HCT116 (cell line): ENCODE results near the gene TMPRSS9. TPM values are rescaled to one million over a fixed set of nuclear protein-coding genes. Genes with fewer than 3 reads are reported as not detected.

ENCODE experiments used
- ATAC-seq: fragments of 200-7000 bp; cut with Tn5 transposase; 2 replicates; pipeline ENCODE4 v1.9.1; 2020; ENCODE audit warnings: mild to moderate bottlenecking, moderate library complexity
- BruUV-seq: library from RNA; stranded (reverse); fragments of 400-500 nt; replicated peaks from 2 replicates; lab custom pipeline; 2021; lab: Mats Ljungman, UMichigan
- CTCF ChIA-PET: fragments of 300-600 bp; sonication (Branson Sonifier 250); formaldehyde crosslinking; loops from one replicate; lab custom pipeline; 2021; ENCODE audit warnings: antibody characterized with exemption; lab: Charles Lee
- POLR2A ChIA-PET: fragments of 300-600, 350-600 bp; sonication (Branson Sonifier 250); formaldehyde crosslinking; loops from one replicate; lab custom pipeline; 2021; ENCODE audit warnings: antibody characterized with exemption; lab: Charles Lee
- RAD21 ChIA-PET, 2 experiments: fragments of 300-600 bp; sonication (Branson Sonifier 250); formaldehyde crosslinking; loops; one replicate each; lab custom pipeline; 2023; ENCODE audit warnings: low total read pairs in 2 of 2; ENCODE audit not compliant: uncharacterized antibody in 2 of 2, unreplicated experiment in 2 of 2, low non-redundant PET in 1 of 2; lab: Charles Lee
- DNase-seq: peaks from one replicate; pipeline ENCODE4 v3.0.0-alpha.2; 2010; ENCODE audit warnings: low read depth, low spot score
- H2AFZ ChIP-seq: fragments of 200-600 bp; shearing (Covaris generic), sonication (generic); 2 replicates; pipeline ENCODE4 v1.6.1; 2017; ENCODE audit warnings: low read depth, mixed run types, mixed read lengths, antibody characterized with exemption, low read length; ENCODE audit not compliant: poor library complexity, severe bottlenecking
- H3K27ac ChIP-seq: 2 replicates; pipeline ENCODE4 v1.5.1; 2012; ENCODE audit warnings: low read depth, low read length
- H3K27me3 ChIP-seq: fragments of 200-600 bp; sonication (generic); 2 replicates; pipeline ENCODE4 v1.6.1; 2016; ENCODE audit warnings: mixed run types, low read length, mixed read lengths; ENCODE audit not compliant: insufficient read depth
- H3K36me3 ChIP-seq, 2 experiments: fragments of 200-500 bp in 1 of 2; fragments of 200-600 bp in 1 of 2; sonication (Bioruptor generic) in 1 of 2; sonication (generic) in 1 of 2; 2 replicates each; pipeline versions ENCODE4 v1.5.1 to v1.6.1; 2014 to 2016; ENCODE audit warnings: low read length in 2 of 2, inconsistent platforms in 1 of 2, mixed read lengths in 1 of 2, mixed run types in 1 of 2; ENCODE audit not compliant: insufficient read depth in 2 of 2, control insufficient read depth in 1 of 2
- H3K4me1 ChIP-seq, 2 experiments: fragments of 200-600 bp in 1 of 2; sonication (generic) in 1 of 2; 2 replicates each; pipeline versions ENCODE4 v1.5.1 to v1.6.1; 2012 to 2017; ENCODE audit warnings: low read length in 2 of 2, inconsistent platforms in 1 of 2, mild to moderate bottlenecking in 1 of 2, mixed read lengths in 1 of 2, mixed run types in 1 of 2, moderate library complexity in 1 of 2; ENCODE audit not compliant: insufficient read depth in 2 of 2, control insufficient read depth in 1 of 2
- H3K4me2 ChIP-seq: fragments of 200-600 bp; sonication (generic); 2 replicates; pipeline ENCODE4 v1.6.1; 2017; ENCODE audit warnings: mixed run types, low read length, mixed read lengths
- H3K4me3 ChIP-seq, 2 experiments: fragments of 200-600 bp in 1 of 2; sonication (generic) in 1 of 2; replicated peaks in 1 of 2; 2 replicates each; pipeline ENCODE4 v1.5.1; 2011 to 2016; ENCODE audit warnings: low read length in 2 of 2, control low read depth in 1 of 2, low read depth in 1 of 2, mild to moderate bottlenecking in 1 of 2, mixed read lengths in 1 of 2, mixed run types in 1 of 2
- H3K79me2 ChIP-seq: fragments of 200-600 bp; sonication (generic); 2 replicates; pipeline ENCODE4 v1.6.1; 2017; ENCODE audit warnings: mild to moderate bottlenecking, mixed run types, low read length, moderate library complexity, mixed read lengths; ENCODE audit not compliant: insufficient read depth
- H3K9ac ChIP-seq: fragments of 200-600 bp; sonication (generic); 2 replicates; pipeline ENCODE4 v1.6.1; 2016; ENCODE audit warnings: low read length, mixed read lengths
- H3K9me2 ChIP-seq: fragments of 200-600 bp; sonication (generic), shearing (Covaris generic); 2 replicates; pipeline ENCODE4 v1.6.1; 2017; ENCODE audit warnings: mixed run types, mild to moderate bottlenecking, moderate library complexity; ENCODE audit not compliant: insufficient read depth
- H3K9me3 ChIP-seq, 2 experiments: fragments of 200-500 bp in 1 of 2; fragments of 200-600 bp in 1 of 2; sonication (Bioruptor generic) in 1 of 2; sonication (generic) in 1 of 2; 2 replicates each; pipeline ENCODE4 v1.6.1; 2014 to 2017; ENCODE audit warnings: low read length in 2 of 2, mixed read lengths in 2 of 2, inconsistent platforms in 1 of 2, low read depth in 1 of 2, mild to moderate bottlenecking in 1 of 2, mixed run types in 1 of 2, moderate library complexity in 1 of 2; ENCODE audit not compliant: control insufficient read depth in 1 of 2, insufficient read depth in 1 of 2
- H4K20me1 ChIP-seq: fragments of 200-600 bp; sonication (generic), shearing (Covaris generic); 2 replicates; pipeline ENCODE4 v1.6.1; 2017; ENCODE audit warnings: mixed run types, mild to moderate bottlenecking, moderate library complexity; ENCODE audit not compliant: insufficient read depth
- CBX3 ChIP-seq: IDR thresholded peaks from 2 replicates; pipeline ENCODE4 v1.6.1; 2012; ENCODE audit warnings: low read depth
- EZH2phosphoT487 ChIP-seq: fragments of 200-600 bp; IDR thresholded peaks from 2 replicates; pipeline ENCODE4 v1.6.1; 2018; ENCODE audit warnings: antibody characterized with exemption, borderline replicate concordance
- FOSL1 ChIP-seq: IDR thresholded peaks from 2 replicates; pipeline ENCODE4 v1.6.1; 2012; ENCODE audit warnings: low read depth
- JUND ChIP-seq: IDR thresholded peaks from 2 replicates; pipeline ENCODE4 v1.6.1; 2012
- POLR2AphosphoS5 ChIP-seq: IDR thresholded peaks from 2 replicates; pipeline ENCODE4 v1.6.1; 2011; ENCODE audit warnings: mild to moderate bottlenecking, low read depth, low read length, moderate library complexity
- RAD21 ChIP-seq: IDR thresholded peaks from 2 replicates; pipeline ENCODE4 v1.6.1; 2012; ENCODE audit warnings: low read depth, mild to moderate bottlenecking
- SP1 ChIP-seq: IDR thresholded peaks from 2 replicates; pipeline ENCODE4 v1.6.1; 2012; ENCODE audit warnings: low read depth
- SRF ChIP-seq: IDR thresholded peaks from 2 replicates; pipeline ENCODE4 v1.6.1; 2012; ENCODE audit warnings: low read depth
- TCF7L2 ChIP-seq: IDR thresholded peaks from 2 replicates; pipeline ENCODE4 v1.7.0; 2011; ENCODE audit warnings: borderline replicate concordance, inconsistent platforms; ENCODE audit not compliant: insufficient read depth, insufficient read length; ENCODE audit errors: extremely low read depth
- ZFX ChIP-seq: fragments of 450-650 bp; IDR thresholded peaks from 2 replicates; pipeline ENCODE4 v1.6.1; 2017
- intact Hi-C: fragments of 100-400 bp; cut with micrococcal nuclease; formaldehyde crosslinking; loops from 2 replicates; pipeline ENCODE4 v1.10.0; 2022
- total RNA-seq: library from RNA; stranded (reverse); gene quantifications from one replicate; pipeline ENCODE4 v1.2.1, GENCODE V29; 2021; ENCODE audit not compliant: unreplicated experiment
- TF ChIP-seq, protein P1 (sequence below): IDR thresholded peaks from 2 replicates; pipeline ENCODE4 v1.6.1; 2011; ENCODE audit warnings: mild to moderate bottlenecking, low read length, moderate library complexity; ENCODE audit not compliant: insufficient replicate concordance; ENCODE audit errors: extremely low read depth

Gene TMPRSS9
- total RNA-seq, 1 experiment from 2014 or later, result not detected

GRCh38 chr19:2440515-2440914 lies 80.5 kb downstream of the TMPRSS9 start:
- H3K4me3 ChIP-seq, result no peak overlapping the region
- ATAC-seq (no peak), DNase-seq (no peak)
- ChIA-PET RAD21 (no interaction called here), POLR2A (no interaction called here), CTCF (no interaction called here)
- no peaks in the 10 kb centered on the region for H3K27me3 ChIP-seq
- H3K9me2 ChIP-seq, result no peaks in the 10 kb centered on the region
- no peak overlapping the region for H2AFZ ChIP-seq
- H3K27ac ChIP-seq, result no peak overlapping the region
- no peak overlapping the region for H3K4me2 ChIP-seq
- peaks cover 42 to 49% of the 10 kb centered on the region in 2 experiments for H3K36me3 ChIP-seq
- TF ChIP-seq RAD21 (no peak), CBX3 (no peak), ZFX (no peak)
- no peaks in the 10 kb centered on the region for H3K9me3 ChIP-seq
- intact Hi-C loops, result no loop called here
- H4K20me1 ChIP-seq, result 0 out of 2 replicates have a peak, but pooled peaks cover 4% of the 10 kb centered on the region
- no peaks in the 10 kb centered on the region for H3K4me1 ChIP-seq
- peaks cover 86% of the 10 kb centered on the region for H3K79me2 ChIP-seq
- no peak overlapping the region for H3K9ac ChIP-seq
- no TSS peak for BruUV-seq

DNA sequence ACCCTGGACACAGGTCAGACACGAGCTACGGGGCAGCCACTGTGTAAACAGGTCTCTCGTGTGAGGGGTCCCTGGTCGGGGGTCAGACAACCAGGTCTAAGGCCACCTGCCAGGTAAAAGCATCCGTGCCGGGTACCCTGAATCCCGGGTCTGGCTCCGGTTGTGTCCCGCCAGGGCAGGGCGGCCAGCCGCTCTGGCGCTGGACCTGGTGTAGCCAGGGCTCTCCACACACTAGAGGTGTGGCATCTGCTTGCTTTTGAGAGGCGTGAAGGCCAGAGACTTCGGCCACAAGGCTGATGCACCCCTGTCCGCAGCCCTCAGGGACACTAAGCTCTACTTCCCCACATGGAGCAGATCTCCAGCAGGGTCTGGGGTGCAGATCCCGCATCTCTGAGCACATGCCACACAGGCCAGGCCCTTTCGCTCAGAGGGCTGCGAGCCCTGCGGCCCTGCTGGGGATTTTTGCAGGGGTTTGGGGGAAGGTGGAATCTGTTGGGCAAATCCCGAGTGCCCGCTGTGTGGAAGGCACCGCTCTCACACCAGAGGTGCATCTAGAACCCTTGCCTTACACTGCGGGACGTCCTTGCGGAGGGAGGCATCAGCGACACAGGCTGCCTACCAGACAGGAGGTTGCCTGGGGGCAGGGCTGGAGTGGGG lies 81.2 kb downstream of the TMPRSS9 start:
- ATAC-seq, result no peak
- no peaks in the 10 kb centered on the region for H3K4me1 ChIP-seq
- no peaks in the 10 kb centered on the region for H3K9me3 ChIP-seq
- no peak overlapping the region for H3K4me3 ChIP-seq
- no TSS peak for BruUV-seq
- H3K4me2 ChIP-seq, result no peak overlapping the region
- CTCF ChIA-PET, result no interaction called here
- no peak overlapping the region for H3K27ac ChIP-seq
- RAD21 ChIA-PET, result no interaction called here
- TF ChIP-seq, protein P1, sequence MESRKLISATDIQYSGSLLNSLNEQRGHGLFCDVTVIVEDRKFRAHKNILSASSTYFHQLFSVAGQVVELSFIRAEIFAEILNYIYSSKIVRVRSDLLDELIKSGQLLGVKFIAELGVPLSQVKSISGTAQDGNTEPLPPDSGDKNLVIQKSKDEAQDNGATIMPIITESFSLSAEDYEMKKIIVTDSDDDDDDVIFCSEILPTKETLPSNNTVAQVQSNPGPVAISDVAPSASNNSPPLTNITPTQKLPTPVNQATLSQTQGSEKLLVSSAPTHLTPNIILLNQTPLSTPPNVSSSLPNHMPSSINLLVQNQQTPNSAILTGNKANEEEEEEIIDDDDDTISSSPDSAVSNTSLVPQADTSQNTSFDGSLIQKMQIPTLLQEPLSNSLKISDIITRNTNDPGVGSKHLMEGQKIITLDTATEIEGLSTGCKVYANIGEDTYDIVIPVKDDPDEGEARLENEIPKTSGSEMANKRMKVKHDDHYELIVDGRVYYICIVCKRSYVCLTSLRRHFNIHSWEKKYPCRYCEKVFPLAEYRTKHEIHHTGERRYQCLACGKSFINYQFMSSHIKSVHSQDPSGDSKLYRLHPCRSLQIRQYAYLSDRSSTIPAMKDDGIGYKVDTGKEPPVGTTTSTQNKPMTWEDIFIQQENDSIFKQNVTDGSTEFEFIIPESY, result no peak
- TF ChIP-seq ZFX (no peak), SRF (no peak), TCF7L2 (no peak), JUND (no peak), EZH2phosphoT487 (no peak), SP1 (no peak), FOSL1 (no peak), POLR2AphosphoS5 (no peak)
- TF ChIP-seq, all 23 proteins: peak for 0
- 0 out of 2 replicates have a peak, but pooled peaks cover 4% of the 10 kb centered on the region for H4K20me1 ChIP-seq
- no peak overlapping the region for H2AFZ ChIP-seq
- H3K36me3 ChIP-seq, result peaks cover 42 to 49% of the 10 kb centered on the region in 2 experiments
- POLR2A ChIA-PET, result interaction anchor here (1.2 kb wide), 1 partner anchor 14 kb away, joined by 3 read pairs; the partner anchor contains the start of gene TIMM13
- no peaks in the 10 kb centered on the region for H3K9me2 ChIP-seq
- intact Hi-C loops, result no loop called here
- DNase-seq, result no peak
- peaks cover 89% of the 10 kb centered on the region for H3K79me2 ChIP-seq
- H3K27me3 ChIP-seq, result no peaks in the 10 kb centered on the region
- H3K9ac ChIP-seq, result no peak overlapping the region
